ENCODE measurements around the gene GALNTL6.
A peak's percentile ranks its signal among the peaks of the same experiment; 100 is the strongest.

Gene GALNTL6

DNA sequence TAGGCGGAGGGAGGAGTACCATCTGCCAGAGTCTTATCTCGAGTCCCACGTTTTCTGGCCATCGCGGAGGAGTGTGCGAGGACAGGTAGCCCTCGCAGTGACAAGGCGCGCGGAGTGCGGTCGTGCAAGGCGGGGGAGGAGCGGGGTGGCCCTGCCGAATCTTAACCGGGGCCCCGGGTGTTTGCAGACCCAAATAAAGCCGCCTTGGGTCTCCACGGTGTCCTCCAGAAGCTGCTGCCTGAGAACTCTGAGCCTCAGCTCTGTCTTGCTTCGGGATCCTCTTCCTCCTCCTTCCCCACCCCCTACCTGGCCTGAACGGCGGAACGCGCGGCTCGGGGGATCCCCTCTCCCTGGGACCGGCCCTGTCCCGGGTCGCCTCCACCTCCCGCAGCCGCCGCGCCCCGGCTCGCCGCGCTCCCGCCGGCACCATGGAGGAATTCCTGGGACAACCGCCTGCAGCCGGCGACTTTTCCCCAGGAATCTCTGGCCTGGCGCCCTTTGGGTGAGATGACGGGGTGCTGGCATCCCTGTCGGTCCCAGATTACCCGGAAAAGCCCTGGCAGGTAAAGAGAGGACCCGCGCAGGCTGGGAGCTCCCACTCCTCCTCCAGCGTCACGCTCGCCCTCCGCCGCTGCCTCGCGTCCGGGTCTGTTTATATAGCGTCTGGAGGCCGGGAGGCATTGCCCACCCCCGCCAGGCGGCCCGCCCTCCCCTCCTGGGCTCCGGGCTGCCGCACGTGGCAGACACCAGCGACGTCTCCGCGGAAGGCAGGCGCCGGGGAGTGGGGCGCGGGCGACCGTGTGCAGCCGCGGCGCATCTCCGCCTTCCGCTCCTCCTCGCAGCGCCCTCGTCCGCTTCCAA lies at the start of gene GALNTL6:
GALNTL6 (plus strand) TSS at position 740 of the 861 bp plus-strand sequence.
- DNase-seq = no peak

DNA sequence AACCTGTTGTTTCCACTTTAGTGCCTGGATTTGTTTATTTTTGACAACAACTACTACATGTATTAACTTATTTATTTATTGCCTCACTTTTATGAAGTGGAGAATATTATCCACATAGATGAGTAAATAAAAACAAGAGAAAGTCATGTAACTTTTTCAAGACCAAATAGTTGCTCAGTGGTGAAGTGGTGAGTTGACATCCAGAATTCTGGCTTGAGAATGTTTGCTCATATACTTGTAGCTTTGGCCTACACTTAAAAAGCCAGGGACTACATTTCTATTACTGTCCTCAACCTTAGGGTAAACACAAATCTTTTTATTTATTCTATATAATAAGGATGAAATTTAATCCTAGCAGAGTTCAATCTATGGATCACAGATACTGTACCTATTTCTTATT lies 47.7 kb upstream of the GALNTL6 start:
- no peak for DNase-seq

DNA sequence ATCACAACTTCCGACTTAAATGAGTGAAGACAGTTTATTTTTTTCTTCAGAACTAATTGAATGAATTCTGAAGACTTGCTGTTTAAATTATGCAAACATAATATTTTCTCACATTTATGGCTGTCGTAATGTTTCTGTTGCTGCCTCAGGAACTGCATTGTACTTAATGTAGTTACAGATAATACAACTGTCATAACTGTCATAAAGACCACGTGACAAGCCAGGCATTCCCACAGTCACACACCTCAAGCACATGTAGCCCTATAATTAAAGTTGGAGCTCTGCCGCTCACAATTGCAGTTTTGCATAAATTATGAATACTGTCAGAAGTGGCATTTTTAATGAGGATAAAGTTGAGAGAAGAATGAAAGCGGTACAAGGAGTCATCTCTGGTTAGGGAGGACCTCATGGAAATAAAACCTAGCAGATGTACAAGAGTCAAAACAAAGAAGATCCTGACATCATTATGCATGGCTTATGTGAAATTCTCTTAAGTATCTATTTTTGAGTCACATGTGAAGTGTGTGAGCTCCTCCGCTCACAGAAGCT lies 38.5 kb upstream of the GALNTL6 start:
- DNase-seq = no peak

- no peak for DNase-seq
Measured at GRCh38 chr4:171779301-171779700, 33.9 kb upstream of the GALNTL6 start.

DNA sequence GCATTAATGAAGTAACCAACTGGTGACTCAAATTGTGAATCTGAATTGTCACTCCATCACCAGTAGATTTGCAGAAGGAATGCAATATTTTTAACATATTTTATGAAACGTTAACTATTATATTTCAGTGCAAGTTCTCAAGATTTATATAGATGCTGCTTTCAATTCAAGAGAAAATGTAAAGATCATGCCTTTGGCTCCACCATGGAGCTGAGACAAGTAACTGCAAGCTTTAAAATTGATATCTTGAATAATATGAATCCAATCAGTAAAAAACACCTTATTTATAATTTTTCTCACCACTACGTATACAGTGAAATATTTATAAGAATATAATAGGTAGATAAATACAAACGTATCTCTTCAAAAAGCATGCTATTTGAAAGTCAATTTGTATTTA lies 27.8 kb upstream of the GALNTL6 start:
- no peak for DNase-seq

DNA sequence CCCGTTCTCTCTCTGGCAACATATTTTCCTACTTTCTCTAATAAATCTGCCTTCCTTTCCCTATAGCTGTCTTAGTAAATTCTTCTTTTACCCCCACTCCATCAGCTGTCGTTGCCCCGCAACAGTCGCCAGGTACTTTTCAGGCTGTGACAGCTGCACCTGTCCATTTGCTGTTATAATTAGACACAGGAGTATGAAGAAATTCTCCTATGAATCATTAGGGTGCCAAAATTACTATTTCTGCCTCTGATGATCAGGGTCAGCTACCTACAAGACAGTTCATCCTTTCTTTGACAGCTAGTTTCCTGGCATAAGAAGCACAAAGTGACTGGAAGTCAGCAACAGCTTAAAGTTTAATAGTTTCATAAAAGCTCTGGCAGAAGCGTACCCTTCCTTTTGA lies 19.5 kb upstream of the GALNTL6 start:
- DNase-seq = no peak

DNA sequence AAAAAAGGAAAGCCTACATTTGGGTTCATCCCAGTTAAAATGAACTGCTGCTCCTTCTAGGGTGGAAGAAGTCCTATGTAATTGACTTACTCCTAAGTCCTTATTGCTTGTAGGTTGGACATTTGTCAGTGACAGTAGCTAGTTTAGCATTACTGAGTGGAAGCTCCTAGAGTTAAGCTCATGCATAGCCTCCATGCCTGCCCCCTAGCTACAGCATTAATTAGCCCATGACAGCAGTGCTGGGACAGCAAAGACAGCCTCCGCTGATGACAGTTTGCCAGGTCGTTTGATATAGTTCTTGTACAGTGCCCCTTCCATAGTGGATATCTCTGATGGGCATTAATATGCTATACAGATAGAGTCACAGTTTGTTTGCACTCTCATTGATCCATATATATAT lies 18.7 kb upstream of the GALNTL6 start:
- no peak for DNase-seq

GRCh38 chr4:171809854-171810253 lies 3.4 kb upstream of the GALNTL6 start:
- no peak for DNase-seq

GRCh38 chr4:171812333-171812664 lies 905 bp upstream of the GALNTL6 start:
- no peak for DNase-seq

DNA sequence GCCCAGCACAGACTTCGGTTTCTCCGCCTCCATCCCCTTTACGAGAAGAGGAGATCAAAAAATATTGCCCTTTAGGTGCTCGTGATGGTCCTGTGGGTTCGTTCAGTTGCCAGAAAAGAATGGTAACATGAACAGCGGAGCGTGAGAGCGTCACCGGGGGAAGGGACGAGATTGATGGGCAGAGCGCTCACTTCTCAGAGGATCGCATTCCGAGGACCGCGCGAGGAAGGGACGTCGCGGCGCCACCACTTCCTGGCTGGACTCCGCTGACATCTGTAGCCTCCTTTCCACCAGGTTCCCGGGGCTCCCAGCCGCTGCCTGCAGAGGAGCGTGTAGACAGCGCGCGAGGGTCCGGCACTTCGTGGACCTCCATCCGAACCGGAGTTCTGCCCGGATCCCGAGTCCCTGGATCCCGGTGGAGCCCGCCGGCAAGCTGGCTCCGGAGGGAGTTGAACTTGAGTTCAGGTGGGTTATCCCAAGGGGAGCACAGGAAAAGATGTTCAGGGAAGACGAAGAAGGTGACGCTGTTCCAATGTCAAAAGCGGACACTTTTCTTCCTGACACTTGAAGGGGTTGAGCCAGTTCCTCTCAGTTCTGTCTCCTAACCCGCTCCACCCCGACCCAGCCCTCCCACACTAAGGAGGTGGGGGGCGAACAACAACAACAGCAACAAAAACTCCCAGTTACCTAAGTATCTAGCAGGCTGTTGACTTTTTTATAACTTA lies 484 bp downstream of the GALNTL6 start:
- no peak for DNase-seq

- DNase-seq = no peak
Measured at GRCh38 chr4:171814545-171814944, 1.3 kb downstream of the GALNTL6 start.

DNA sequence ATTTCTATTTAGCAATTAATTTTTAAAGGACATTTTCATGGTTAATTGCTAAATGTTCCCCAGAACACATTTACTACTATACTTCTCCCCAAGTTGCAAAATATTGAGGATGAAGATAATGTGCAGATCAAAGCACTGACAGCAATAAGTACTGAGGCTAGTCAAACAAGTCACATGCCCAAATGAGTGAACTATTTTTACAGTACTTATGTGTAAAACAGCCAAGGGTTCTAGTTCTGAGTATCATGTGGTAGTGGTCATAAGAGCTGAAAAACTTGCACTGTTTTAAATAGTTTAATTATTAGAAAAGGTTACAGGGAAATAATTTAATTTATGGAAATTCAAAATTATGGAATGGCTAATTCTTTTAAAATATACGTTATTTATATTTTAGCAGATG lies 3.8 kb downstream of the GALNTL6 start:
- DNase-seq = no peak

GRCh38 chr4:171834640-171835039 lies 21.4 kb downstream of the GALNTL6 start:
- DNase-seq = no peak

GRCh38 chr4:171843456-171843855 lies 30.3 kb downstream of the GALNTL6 start:
- DNase-seq = no peak

DNA sequence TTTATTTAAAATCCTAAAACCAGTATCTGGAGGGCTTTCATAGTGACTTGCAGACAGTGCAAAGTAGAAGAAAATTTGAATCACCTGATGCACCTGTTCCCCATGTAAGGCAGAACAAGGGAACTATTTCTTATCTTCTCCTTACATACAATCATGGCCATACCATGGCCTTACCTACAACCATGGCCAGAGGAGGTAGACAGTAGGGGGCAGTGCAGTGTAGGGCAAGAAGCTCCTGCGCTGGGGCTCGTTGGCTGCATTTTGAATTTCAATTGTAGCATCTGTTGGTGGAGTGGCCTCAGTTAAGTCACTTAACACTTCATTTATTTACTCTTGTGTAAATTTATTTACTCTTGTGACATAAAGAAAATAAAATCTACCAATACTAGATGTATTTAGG lies 33.0 kb downstream of the GALNTL6 start:
- peak; percentile 16 to 18 for DNase-seq

DNA sequence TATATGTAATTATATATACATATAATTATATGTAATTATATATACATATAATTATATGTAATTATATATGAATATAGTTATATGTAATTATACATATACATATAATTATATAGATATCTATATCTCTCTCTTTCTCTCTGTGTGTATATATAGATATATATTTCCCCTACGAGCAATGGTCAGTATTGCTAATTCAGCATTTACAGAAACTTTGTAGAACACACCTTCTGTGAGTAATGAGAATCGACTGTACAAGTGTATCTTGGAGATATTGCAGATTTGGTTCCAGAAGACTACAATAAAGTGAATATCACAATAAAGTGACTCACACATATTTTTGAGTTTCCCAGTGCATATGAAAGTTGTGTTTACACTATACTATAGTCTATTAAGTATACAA lies 33.7 kb downstream of the GALNTL6 start:
- no peak for DNase-seq

GRCh38 chr4:171847751-171848150 lies 34.5 kb downstream of the GALNTL6 start:
- no peak for DNase-seq

DNA sequence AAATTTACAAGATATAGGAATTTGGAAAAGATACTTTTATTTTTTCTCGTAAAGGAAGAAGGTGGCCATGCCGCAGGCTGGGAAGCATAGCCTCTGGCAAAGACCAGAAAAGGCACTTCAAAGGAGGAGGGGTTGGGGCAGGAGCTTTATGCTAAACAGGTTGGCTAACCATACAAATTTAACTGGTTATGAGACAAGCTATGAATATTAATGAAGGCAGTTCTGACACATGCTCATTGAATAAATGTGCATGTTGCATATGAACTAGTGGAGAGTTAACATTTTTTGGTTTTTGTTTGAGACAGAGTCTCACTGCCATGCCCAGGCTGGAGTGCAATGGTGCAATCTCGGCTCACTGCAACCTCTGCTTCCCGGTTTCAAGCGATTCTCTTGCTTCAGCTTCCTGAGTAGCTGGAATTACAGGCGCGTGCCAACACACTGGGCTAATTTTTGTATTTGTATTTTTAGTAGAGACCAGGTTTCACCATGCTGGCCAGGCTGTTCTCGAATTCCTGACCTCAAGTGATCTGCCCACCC lies 36.5 kb downstream of the GALNTL6 start:
- DNase-seq = no peak

GRCh38 chr4:171851295-171851694 lies 38.1 kb downstream of the GALNTL6 start:
- no peak for DNase-seq

DNA sequence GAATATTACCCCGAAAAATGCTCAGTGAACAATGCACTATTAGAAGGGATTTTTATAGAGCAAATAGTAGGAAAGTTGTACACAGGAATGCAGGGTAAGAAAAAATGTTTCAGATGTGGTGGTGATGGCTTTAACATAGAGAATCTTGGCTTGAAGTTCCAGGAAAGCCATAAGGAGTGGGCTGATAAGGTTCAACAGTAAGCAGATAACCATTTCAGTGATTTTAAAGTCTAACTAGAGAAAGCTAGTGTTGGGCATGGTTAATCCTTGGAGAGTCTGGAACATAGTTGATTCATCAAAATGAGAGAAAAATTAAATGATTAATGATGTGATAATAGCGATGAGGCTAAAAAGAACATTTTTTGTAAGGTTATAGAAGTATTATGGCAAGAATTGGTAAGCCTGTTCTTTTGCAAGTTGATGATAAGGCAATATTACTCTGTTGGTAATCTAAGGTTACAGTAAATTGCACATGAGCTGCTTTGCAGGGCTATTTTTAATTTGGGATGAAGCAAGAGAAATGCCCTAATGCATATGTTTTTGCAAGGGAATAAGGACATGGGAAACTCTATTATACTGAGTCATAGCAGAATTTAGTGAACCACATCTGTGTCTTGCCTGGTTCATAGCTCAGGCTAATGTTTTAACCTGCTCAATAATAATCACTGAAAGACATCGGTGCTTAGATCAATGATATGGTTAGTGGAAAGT lies 44.3 kb downstream of the GALNTL6 start:
- DNase-seq = no peak

DNA sequence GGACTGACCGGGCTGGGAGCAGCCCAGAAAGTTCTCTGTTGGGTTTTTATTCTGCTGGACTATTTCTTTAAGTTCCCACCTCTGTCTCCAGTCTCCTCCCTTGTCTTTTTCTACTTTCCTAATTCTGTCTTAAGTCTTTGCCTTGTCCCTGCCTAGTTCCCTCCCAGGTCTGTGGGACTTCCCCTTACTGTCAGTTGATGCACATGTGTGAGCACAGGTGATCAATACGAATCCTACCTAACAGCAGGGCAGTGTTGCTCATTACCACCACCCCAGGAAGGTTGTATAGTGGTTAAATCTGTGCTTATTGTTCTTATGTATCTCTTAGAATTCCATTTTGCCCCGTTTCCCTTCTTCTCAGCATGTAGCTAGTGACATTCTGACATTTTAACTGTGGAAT lies 62.1 kb downstream of the GALNTL6 start:
- no peak for DNase-seq

DNA sequence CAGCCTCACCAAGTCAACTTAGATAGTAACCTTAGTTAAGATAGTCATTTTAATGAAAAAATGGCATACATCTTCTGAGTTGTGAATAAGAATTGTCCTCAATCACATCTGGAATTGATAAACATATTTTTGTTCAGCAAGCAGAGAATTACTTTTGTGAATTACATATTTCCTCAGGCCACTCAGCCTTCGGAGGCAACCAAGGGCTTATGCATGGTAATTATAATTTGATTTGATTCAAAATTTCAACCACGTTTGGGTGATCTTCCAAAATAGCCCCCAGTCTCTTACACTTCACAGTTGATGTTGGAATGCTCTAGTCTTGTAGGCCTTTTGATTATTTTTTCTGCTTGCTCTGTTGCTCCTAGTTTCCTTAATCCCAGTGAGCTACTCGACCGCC lies 63.4 kb downstream of the GALNTL6 start:
- no peak for DNase-seq

- no peak for DNase-seq
Measured at GRCh38 chr4:171880136-171880535, 66.9 kb downstream of the GALNTL6 start.

Measured in activated T-cell treated with anti-CD3 and anti-CD28 coated beads, Interleukin-2, amount 50 U/mL, for 48 hours (primary cell).